Peyer's patch (tissue), 4 donors: ENCODE measurements around the gene SEMA4D.

Experiments used
- CTCF ChIP-seq, 6 experiments: fragments of 450-650 bp in 4 of 6; fragments of 200-600 bp in 2 of 6; sonication (generic) in 1 of 6; IDR thresholded peaks; one replicate each; pipeline ENCODE4 v1.5.1; 2017 to 2019; ENCODE audit warnings: antibody characterized with exemption in 6 of 6, mild to moderate bottlenecking in 3 of 6, moderate library complexity in 1 of 6
- POLR2A ChIP-seq, 2 donors: fragments of 450-650 bp; IDR thresholded peaks; one replicate each; pipeline ENCODE4 v1.5.1; 2017; ENCODE audit warnings: antibody characterized with exemption in 2 of 2, mild to moderate bottlenecking in 2 of 2, moderate library complexity in 2 of 2

DNA sequence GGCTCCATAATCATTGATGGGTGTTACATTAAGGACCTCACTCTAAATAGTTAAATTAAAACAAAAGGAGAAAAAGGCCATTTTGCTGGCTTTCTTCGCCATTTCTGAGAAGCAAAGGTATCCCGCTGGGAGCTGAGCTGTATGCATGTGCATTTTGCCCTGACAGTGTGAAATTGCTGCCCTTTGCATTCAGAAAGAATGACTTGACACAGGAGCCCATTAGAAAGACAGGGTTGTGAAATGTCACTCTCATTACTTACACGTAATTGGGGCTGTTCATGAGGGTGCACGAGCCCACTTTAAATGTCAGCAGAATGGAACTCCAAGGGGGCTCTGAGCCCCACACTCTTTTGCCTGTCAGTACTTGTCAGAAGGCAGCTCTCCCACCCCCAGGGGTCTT lies 85.0 kb downstream of the SEMA4D start:
- TF ChIP-seq CTCF (IDR thresholded peaks at IDR 0.05) (no peak), POLR2A (IDR thresholded peaks at IDR 0.05) (no peak)
